Measurements from ENCODE around the gene CHGA. TPM values are rescaled to one million over a fixed set of nuclear protein-coding genes. Genes with fewer than 3 reads are reported as not detected.

CHGA gene
- total RNA-seq, 2 donors from 2014 or later, result 40.5 to 55.7 TPM

GRCh38 chr14:92887157-92887556 lies 35.8 kb upstream of the CHGA start:
- no peak overlapping the region for H3K27ac ChIP-seq
- H3K4me1 ChIP-seq (replicated peaks), result no peaks in the 10 kb centered on the region
- H3K27me3 ChIP-seq (replicated peaks; ENCODE audit: insufficient read depth), result no peaks in the 10 kb centered on the region
- H3K9me3 ChIP-seq, result no peaks in the 10 kb centered on the region
- DNase-seq (ENCODE audit: low spot score), result no peak
- H3K4me3 ChIP-seq, result no peak overlapping the region
- intact Hi-C loops (cut with DNase I), result no loop called here
- H3K36me3 ChIP-seq, result no peaks in the 10 kb centered on the region
- TF ChIP-seq CTCF (IDR thresholded peaks at IDR 0.05), result no peak
- no peak for TF ChIP-seq POLR2AphosphoS5 (IDR thresholded peaks at IDR 0.05)
- TF ChIP-seq POLR2A (IDR thresholded peaks at IDR 0.05), result no peak
- 94% methylated on average over 1 of the region's 1 CpG for WGBS

GRCh38 chr14:92888896-92889295 lies 34.1 kb upstream of the CHGA start:
- intact Hi-C loops (cut with DNase I), result no loop called here
- Histone ChIP-seq H3K27me3 (replicated peaks; ENCODE audit: insufficient read depth) (no peaks in the 10 kb centered on the region), H3K27ac (no peak overlapping the region), H3K4me1 (replicated peaks) (no peaks in the 10 kb centered on the region), H3K36me3 (no peaks in the 10 kb centered on the region), H3K4me3 (no peak overlapping the region), H3K9me3 (no peaks in the 10 kb centered on the region)
- DNase-seq (ENCODE audit: low spot score), result no peak
- TF ChIP-seq POLR2A (IDR thresholded peaks at IDR 0.05) (no peak), CTCF (IDR thresholded peaks at IDR 0.05) (no peak), POLR2AphosphoS5 (IDR thresholded peaks at IDR 0.05) (no peak)

- WGBS, result 25% methylated on average over 7 of the region's 7 CpGs
- H3K4me1 ChIP-seq (replicated peaks), result no peaks in the 10 kb centered on the region
- H3K27ac ChIP-seq, result no peak overlapping the region
- TF ChIP-seq CTCF (IDR thresholded peaks at IDR 0.05), result no peak
- TF ChIP-seq POLR2AphosphoS5 (IDR thresholded peaks at IDR 0.05), result no peak
- no peak for TF ChIP-seq POLR2A (IDR thresholded peaks at IDR 0.05)
- H3K27me3 ChIP-seq (replicated peaks; ENCODE audit: insufficient read depth), result no peaks in the 10 kb centered on the region
- intact Hi-C loops (cut with DNase I), result no loop called here
- H3K4me3 ChIP-seq, result no peak overlapping the region
- no peak for DNase-seq (ENCODE audit: low spot score)
- H3K9me3 ChIP-seq, result no peaks in the 10 kb centered on the region
- H3K36me3 ChIP-seq, result no peaks in the 10 kb centered on the region
Measured at GRCh38 chr14:92890830-92891588, 31.9 kb upstream of the CHGA start.

- no peak overlapping the region for H3K4me3 ChIP-seq
- no peak overlapping the region for H3K27ac ChIP-seq
- no peak for DNase-seq (ENCODE audit: low spot score)
- no peak for TF ChIP-seq POLR2A (IDR thresholded peaks at IDR 0.05)
- no peak for TF ChIP-seq CTCF (IDR thresholded peaks at IDR 0.05)
- no peak for TF ChIP-seq POLR2AphosphoS5 (IDR thresholded peaks at IDR 0.05)
- H3K4me1 ChIP-seq (replicated peaks), result no peaks in the 10 kb centered on the region
- H3K27me3 ChIP-seq (replicated peaks; ENCODE audit: insufficient read depth), result no peaks in the 10 kb centered on the region
- no peaks in the 10 kb centered on the region for H3K9me3 ChIP-seq
- intact Hi-C loops (cut with DNase I), result no loop called here
- no peaks in the 10 kb centered on the region for H3K36me3 ChIP-seq
Measured at GRCh38 chr14:92892589-92892988, 30.4 kb upstream of the CHGA start.

- Histone ChIP-seq H3K36me3 (no peaks in the 10 kb centered on the region), H3K9me3 (no peaks in the 10 kb centered on the region), H3K27ac (no peak overlapping the region), H3K27me3 (replicated peaks; ENCODE audit: insufficient read depth) (no peaks in the 10 kb centered on the region), H3K4me3 (no peak overlapping the region), H3K4me1 (replicated peaks) (no peaks in the 10 kb centered on the region)
- TF ChIP-seq POLR2A (IDR thresholded peaks at IDR 0.05) (no peak), POLR2AphosphoS5 (IDR thresholded peaks at IDR 0.05) (no peak), CTCF (IDR thresholded peaks at IDR 0.05) (no peak)
- intact Hi-C loops (cut with DNase I), result no loop called here
- 86% methylated on average over 4 of the region's 4 CpGs for WGBS
- DNase-seq (ENCODE audit: low spot score), result no peak
Measured at GRCh38 chr14:92895352-92895878, 27.5 kb upstream of the CHGA start.

Measured in prostate gland (tissue), 2 donors.